ACC112 (cell line): Measurements from ENCODE around the gene ZNF667.

Source experiments
- H2AFZ ChIP-seq: fragments of 200-600 bp; sonication (generic); one replicate; pipeline ENCODE4 v1.6.0; 2017; ENCODE audit warnings: antibody characterized with exemption, low read length; ENCODE audit not compliant: unreplicated experiment
- H3K27ac ChIP-seq: fragments of 200-600 bp; sonication (generic); 2 replicates; pipeline ENCODE4 v1.5.1; 2014; ENCODE audit warnings: low read depth, mild to moderate bottlenecking, antibody characterized with exemption, low read length, moderate library complexity
- H3K27me3 ChIP-seq: fragments of 200-600 bp; sonication (generic); 2 replicates; pipeline ENCODE4 v1.6.1; 2014; ENCODE audit warnings: mild to moderate bottlenecking, antibody characterized with exemption, low read length, moderate library complexity, mixed read lengths; ENCODE audit not compliant: insufficient read depth
- H3K36me3 ChIP-seq: fragments of 200-600 bp; sonication (generic); 2 replicates; pipeline ENCODE4 v1.6.1; 2016; ENCODE audit warnings: mild to moderate bottlenecking, antibody characterized with exemption, low read length, moderate library complexity, mixed read lengths; ENCODE audit not compliant: insufficient read depth
- H3K4me1 ChIP-seq: fragments of 200-600 bp; sonication (generic); one replicate; pipeline ENCODE4 v1.6.1; 2016; ENCODE audit warnings: low read length, mixed read lengths; ENCODE audit not compliant: insufficient read depth, unreplicated experiment, control insufficient read depth
- H3K4me3 ChIP-seq: fragments of 200-600 bp; sonication (generic); 2 replicates; pipeline ENCODE4 v1.5.1; 2014; ENCODE audit warnings: mild to moderate bottlenecking, low read depth, low read length
- H3K79me2 ChIP-seq: fragments of 200-600 bp; sonication (generic); one replicate; pipeline ENCODE4 v1.6.0; 2016; ENCODE audit warnings: low read length; ENCODE audit not compliant: control insufficient read depth, unreplicated experiment, insufficient read depth

The ZNF667 gene

DNA sequence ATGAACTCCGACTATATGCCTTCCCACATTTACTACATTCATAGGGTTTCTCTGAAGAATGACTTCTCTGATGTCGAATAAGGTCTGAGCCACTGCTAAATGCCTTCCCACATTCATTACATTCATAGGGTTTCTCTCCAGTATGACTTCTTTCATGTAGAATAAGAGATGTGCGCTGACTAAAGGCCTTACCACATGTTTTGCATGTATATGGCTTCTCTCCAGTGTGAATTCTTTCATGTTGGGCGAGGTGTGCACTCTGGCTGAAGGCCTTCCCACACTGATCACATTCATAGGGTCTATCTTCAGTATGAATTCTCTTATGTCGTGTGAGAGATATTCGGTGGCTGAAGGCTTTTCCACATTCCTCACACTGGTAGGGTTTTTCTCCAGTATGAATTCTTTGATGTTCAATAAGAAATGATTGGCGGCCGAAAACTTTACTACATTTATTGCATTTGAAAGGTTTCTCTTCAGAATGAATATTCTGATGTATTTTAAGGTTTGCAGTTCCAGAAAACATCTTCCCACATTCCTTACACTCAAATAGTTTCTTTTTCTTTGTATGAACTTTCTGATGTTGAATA is 35.8 kb downstream of the ZNF667 start:
- Histone ChIP-seq H3K36me3 (peaks cover 25% of the 10 kb centered on the region), H3K79me2 (no peaks in the 10 kb centered on the region), H2AFZ (no peak overlapping the region), H3K4me3 (no peak overlapping the region), H3K4me1 (no peaks in the 10 kb centered on the region), H3K27me3 (no peaks in the 10 kb centered on the region), H3K27ac (no peak overlapping the region)

- H3K4me3 ChIP-seq: no peak overlapping the region
- no peak overlapping the region for H3K27ac ChIP-seq
- H3K4me1 ChIP-seq: no peaks in the 10 kb centered on the region
- H3K79me2 ChIP-seq: no peaks in the 10 kb centered on the region
- H3K27me3 ChIP-seq: no peaks in the 10 kb centered on the region
- H2AFZ ChIP-seq: no peak overlapping the region
- H3K36me3 ChIP-seq: peaks cover 36% of the 10 kb centered on the region
These were observed 53.2 kb downstream of the ZNF667 start for GRCh38 chr19:56423985-56424353.

GRCh38 chr19:56423276-56423984 is 53.7 kb downstream of the ZNF667 start:
- no peaks in the 10 kb centered on the region for H3K27me3 ChIP-seq
- H3K27ac ChIP-seq: no peak overlapping the region
- H2AFZ ChIP-seq: no peak overlapping the region
- H3K4me1 ChIP-seq: no peaks in the 10 kb centered on the region
- H3K79me2 ChIP-seq: no peaks in the 10 kb centered on the region
- peaks cover 41% of the 10 kb centered on the region for H3K36me3 ChIP-seq
- H3K4me3 ChIP-seq: no peak overlapping the region

- H3K27ac ChIP-seq: no peak overlapping the region
- no peaks in the 10 kb centered on the region for H3K4me1 ChIP-seq
- H3K4me3 ChIP-seq: peak overlapping the region; percentile 87
- H3K79me2 ChIP-seq: peaks cover 13% of the 10 kb centered on the region
- H3K36me3 ChIP-seq: peaks cover 31% of the 10 kb centered on the region
- peak overlapping the region; percentile 92 for H2AFZ ChIP-seq
- H3K27me3 ChIP-seq: no peaks in the 10 kb centered on the region
These were observed 72.1 kb downstream of the ZNF667 start for GRCh38 chr19:56405062-56405461.

- peak overlapping the region; percentile 87 for H3K4me3 ChIP-seq
- H3K36me3 ChIP-seq: peaks cover 31% of the 10 kb centered on the region
- H3K4me1 ChIP-seq: no peaks in the 10 kb centered on the region
- H3K27ac ChIP-seq: no peak overlapping the region
- peak overlapping the region; percentile 92 for H2AFZ ChIP-seq
- no peaks in the 10 kb centered on the region for H3K27me3 ChIP-seq
- H3K79me2 ChIP-seq: peaks cover 13% of the 10 kb centered on the region
These were observed 72.5 kb downstream of the ZNF667 start for GRCh38 chr19:56404705-56405056.

- H3K27ac ChIP-seq: peak within 1 kb of the TSS; percentile 85
- peak within 1 kb of the TSS; percentile 92 for H2AFZ ChIP-seq
- peak within 1 kb of the TSS; percentile 87 for H3K4me3 ChIP-seq
- no peaks in the 10 kb centered on the region for H3K27me3 ChIP-seq
- H3K79me2 ChIP-seq: peaks cover 13% of the 10 kb centered on the region
- H3K4me1 ChIP-seq: no peaks in the 10 kb centered on the region
- peaks cover 31% of the 10 kb centered on the region for H3K36me3 ChIP-seq
These were observed 73.1 kb downstream of the ZNF667 start, which contains the start of gene ZNF583 for GRCh38 chr19:56403764-56404704. TSS of gene ZNF583 (plus strand) at chr19:56404332. CDS start at chr19:56407115, 2,783 bp downstream.

DNA sequence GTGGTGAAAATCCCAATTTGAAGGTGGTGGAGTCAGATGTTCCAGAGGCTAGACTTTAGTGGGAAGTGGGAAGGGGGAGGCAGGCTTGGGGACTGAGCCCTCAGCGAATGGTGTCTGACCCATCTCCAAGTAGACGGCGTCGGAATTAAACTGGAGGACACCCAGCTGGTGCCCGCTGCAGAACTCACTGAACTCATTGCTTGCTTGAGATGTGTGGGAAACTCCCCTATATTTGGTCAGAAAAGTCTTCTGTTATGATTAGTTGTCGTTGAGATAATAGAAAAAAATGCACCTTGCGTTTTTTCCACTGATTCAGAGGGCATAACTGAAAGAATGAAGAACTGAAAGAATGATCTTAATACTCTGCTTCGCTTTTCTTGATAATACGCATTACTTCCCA is 73.9 kb downstream of the ZNF667 start:
- Histone ChIP-seq H3K79me2 (peaks cover 13% of the 10 kb centered on the region), H2AFZ (peak overlapping the region; percentile 73), H3K4me3 (peak overlapping the region; percentile 87), H3K4me1 (no peaks in the 10 kb centered on the region), H3K27ac (peak overlapping the region; percentile 85), H3K27me3 (no peaks in the 10 kb centered on the region), H3K36me3 (peaks cover 30% of the 10 kb centered on the region)

GRCh38 chr19:56400485-56400884 is 76.7 kb downstream of the ZNF667 start:
- Histone ChIP-seq H3K36me3 (peaks cover 24% of the 10 kb centered on the region), H3K4me3 (no peak overlapping the region), H3K27me3 (no peaks in the 10 kb centered on the region), H3K4me1 (no peaks in the 10 kb centered on the region), H3K79me2 (peaks cover 13% of the 10 kb centered on the region), H2AFZ (no peak overlapping the region), H3K27ac (no peak overlapping the region)

DNA sequence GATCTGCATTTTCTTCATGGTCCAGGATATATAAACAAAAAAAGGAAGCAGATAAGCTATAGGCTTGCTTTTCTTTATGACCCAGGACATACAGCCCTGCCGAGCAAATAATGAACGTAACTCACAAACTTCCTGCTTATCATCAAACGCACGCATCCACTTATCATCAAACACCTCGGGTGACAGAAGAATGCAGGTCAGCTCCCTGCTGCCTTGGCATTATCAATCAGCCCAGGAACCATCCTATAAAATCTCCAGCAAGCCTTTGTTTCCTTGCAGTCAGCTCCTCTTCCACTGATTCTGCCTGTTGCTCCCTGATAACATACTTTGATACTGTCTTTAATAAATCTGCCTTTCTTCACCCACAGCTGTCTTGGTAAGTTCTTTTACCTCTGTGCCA is 78.3 kb downstream of the ZNF667 start:
- Histone ChIP-seq H3K27me3 (no peaks in the 10 kb centered on the region), H3K4me1 (no peaks in the 10 kb centered on the region), H3K27ac (no peak overlapping the region), H2AFZ (no peak overlapping the region), H3K36me3 (peaks cover 24% of the 10 kb centered on the region), H3K4me3 (no peak overlapping the region), H3K79me2 (no peaks in the 10 kb centered on the region)

DNA sequence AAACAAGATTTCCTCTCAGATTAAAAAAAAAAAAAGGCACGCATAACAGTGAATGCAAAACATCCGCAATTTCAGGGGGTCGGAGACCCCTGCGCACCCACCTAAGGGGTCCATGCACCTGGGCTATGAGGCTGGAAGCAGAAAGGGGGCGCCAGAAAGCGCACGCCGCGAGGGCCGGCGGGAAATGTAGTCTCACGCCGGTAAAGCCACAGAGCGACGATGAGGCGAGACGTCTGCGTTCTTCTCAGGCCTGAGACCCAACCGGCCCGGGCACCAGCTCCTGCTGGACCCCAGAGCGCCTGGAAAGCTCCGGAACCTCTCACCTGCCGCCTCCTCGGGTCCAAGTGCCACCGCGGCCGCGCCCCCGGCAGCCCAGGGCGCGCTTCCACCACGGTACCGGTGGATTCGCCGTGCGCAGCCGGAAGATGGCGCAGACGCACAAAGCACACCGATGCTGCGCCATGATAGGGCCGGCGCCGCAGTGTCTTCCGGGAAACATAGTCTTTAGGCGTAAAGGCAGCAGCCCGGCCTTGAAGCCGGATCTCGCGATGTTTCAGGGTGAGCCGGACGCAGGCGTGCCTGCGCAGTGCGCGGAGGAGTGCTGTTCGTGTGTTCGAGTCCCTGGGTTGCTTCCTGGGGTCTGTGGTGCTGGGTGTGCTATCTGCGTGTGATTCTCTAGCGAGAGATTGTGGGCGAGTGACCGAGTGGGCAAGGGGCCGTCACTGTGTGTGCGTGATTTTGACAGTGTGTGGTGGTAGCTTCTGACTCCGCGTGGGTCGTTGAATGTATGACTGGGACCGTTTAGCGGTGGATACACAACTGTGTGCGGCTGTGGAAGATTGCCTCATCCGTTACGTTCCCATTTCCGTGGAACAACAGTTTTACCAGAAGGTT is 83.8 kb downstream of the ZNF667 start, which contains the start of gene ZNF582:
Gene ZNF582, minus strand, starts transcription at position 416 of the 894 bp plus-strand sequence. CDS start 1,782 bp downstream, outside the sequence.
- Histone ChIP-seq H3K27me3 (no peaks in the 10 kb centered on the region), H3K4me1 (no peaks in the 10 kb centered on the region), H3K4me3 (peak within 1 kb of the TSS; percentile 79), H3K36me3 (peaks cover 11% of the 10 kb centered on the region; the same call in 1 of the 2 replicates), H2AFZ (peak within 1 kb of the TSS; percentile 67), H3K79me2 (no peaks in the 10 kb centered on the region), H3K27ac (peak within 1 kb of the TSS; percentile 65)
